ENCODE results near the gene CHCHD3.

DNA sequence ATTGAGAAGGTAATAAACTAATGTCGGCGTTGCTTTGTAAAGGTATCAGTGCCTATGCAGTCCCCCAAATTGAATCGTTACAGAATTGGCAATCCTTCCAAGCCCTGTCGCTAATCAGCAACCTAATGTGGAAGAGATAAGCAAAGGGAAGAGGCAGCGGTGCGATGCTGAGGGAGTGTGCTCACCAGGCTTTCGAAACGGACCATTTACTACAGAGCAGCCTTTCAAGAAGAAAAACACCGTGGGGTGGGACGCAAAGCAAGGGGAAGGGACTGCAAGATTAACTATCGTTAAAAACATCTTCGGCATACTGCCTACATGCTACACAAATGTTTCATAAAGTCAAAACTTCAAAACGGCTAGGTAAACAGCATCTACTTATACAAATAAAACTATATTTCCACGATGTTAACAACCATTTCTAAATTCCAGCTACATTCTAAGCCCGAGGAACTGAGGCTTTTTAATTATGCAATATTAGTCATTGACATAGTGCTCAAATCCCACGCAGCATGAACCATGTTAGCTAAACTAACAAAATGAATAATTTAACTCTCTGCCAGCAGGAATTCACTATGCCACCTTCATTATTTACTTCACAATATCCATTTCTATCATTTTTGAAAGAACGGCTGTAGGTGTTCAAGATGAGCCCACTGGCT, 85.2 kb downstream of the CHCHD3 start:
- TF ChIP-seq POLR2A (IDR thresholded peaks at IDR 0.05) = no peak
- TF ChIP-seq, protein P1, sequence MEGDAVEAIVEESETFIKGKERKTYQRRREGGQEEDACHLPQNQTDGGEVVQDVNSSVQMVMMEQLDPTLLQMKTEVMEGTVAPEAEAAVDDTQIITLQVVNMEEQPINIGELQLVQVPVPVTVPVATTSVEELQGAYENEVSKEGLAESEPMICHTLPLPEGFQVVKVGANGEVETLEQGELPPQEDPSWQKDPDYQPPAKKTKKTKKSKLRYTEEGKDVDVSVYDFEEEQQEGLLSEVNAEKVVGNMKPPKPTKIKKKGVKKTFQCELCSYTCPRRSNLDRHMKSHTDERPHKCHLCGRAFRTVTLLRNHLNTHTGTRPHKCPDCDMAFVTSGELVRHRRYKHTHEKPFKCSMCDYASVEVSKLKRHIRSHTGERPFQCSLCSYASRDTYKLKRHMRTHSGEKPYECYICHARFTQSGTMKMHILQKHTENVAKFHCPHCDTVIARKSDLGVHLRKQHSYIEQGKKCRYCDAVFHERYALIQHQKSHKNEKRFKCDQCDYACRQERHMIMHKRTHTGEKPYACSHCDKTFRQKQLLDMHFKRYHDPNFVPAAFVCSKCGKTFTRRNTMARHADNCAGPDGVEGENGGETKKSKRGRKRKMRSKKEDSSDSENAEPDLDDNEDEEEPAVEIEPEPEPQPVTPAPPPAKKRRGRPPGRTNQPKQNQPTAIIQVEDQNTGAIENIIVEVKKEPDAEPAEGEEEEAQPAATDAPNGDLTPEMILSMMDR (IDR thresholded peaks at IDR 0.05) = no peak

All from right lobe of liver (tissue), 4 donors.